ENCODE data around the gene ADAMTSL2. TPM values are rescaled to one million over a fixed set of nuclear protein-coding genes. Genes with fewer than 3 reads are reported as not detected.

The ADAMTSL2 gene
- total and polyA plus RNA-seq, 2 of the 13 experiments (the other 11 are each of a cell fraction or from before 2014, with no cell fraction given): 1.9 to 3.8 TPM

- TF ChIP-seq ZNF235 (CRISPR knock-in tag; IDR thresholded peaks at IDR 0.05; ENCODE audit: borderline replicate concordance) (no peak), RFXANK (CRISPR knock-in tag; IDR thresholded peaks at IDR 0.05) (no peak), ZNF292 (CRISPR knock-in tag; IDR thresholded peaks at IDR 0.05; ENCODE audit: borderline replicate concordance, low read depth) (peak; percentile 72; the same call in 1 of the 2 replicates), PLRG1 (conservative IDR thresholded peaks at IDR 0.05) (no peak), HES4 (CRISPR knock-in tag; IDR thresholded peaks at IDR 0.05; ENCODE audit: borderline replicate concordance) (peak; percentile 77; the same call in 1 of the 2 replicates), ZNF850 (CRISPR knock-in tag; conservative IDR thresholded peaks at IDR 0.05) (no peak), KDM3A (CRISPR knock-in tag; IDR thresholded peaks at IDR 0.05; ENCODE audit: low read depth) (peak; percentile 72; the same call in 1 of the 2 replicates), HOXA5 (CRISPR knock-in tag; IDR thresholded peaks at IDR 0.05) (peak; percentile 93), CERS6 (CRISPR knock-in tag; IDR thresholded peaks at IDR 0.05) (no peak), GRHL1 (CRISPR knock-in tag; conservative IDR thresholded peaks at IDR 0.05) (no peak), IKZF1 (IDR thresholded peaks at IDR 0.05) (no peak), MED13 (CRISPR knock-in tag; IDR thresholded peaks at IDR 0.05) (peak; percentile 80; the same call in 1 of the 2 replicates), POLR2A (IDR thresholded peaks at IDR 0.05; ENCODE audit: insufficient read depth in 1 of 2, low read depth in 2 of 2, low read length in 2 of 2) (no peak), CAMTA2 (CRISPR knock-in tag; IDR thresholded peaks at IDR 0.05; ENCODE audit: borderline replicate concordance) (no peak), MYNN (CRISPR knock-in tag; IDR thresholded peaks at IDR 0.05; ENCODE audit: low read depth) (no peak), TAF15 (IDR thresholded peaks at IDR 0.05; ENCODE audit: low read depth, low read length, poor library complexity, severe bottlenecking) (no peak), GTF2F1 (IDR thresholded peaks at IDR 0.05; ENCODE audit: low read length) (no peak), SMAD1 (CRISPR knock-in tag; IDR thresholded peaks at IDR 0.05; ENCODE audit: borderline replicate concordance, low read depth) (no peak), ISL2 (CRISPR knock-in tag; IDR thresholded peaks at IDR 0.05) (peak; percentile 71), NFIC (IDR thresholded peaks at IDR 0.05; ENCODE audit: low read length) (no peak), HCFC1 (IDR thresholded peaks at IDR 0.05; ENCODE audit: low read depth, low read length) (no peak)
- TF ChIP-seq, protein P1, sequence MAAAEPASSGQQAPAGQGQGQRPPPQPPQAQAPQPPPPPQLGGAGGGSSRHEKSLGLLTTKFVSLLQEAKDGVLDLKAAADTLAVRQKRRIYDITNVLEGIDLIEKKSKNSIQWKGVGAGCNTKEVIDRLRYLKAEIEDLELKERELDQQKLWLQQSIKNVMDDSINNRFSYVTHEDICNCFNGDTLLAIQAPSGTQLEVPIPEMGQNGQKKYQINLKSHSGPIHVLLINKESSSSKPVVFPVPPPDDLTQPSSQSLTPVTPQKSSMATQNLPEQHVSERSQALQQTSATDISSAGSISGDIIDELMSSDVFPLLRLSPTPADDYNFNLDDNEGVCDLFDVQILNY (CRISPR knock-in tag; conservative IDR thresholded peaks at IDR 0.05): peak; percentile 90
- TF ChIP-seq, protein P2, sequence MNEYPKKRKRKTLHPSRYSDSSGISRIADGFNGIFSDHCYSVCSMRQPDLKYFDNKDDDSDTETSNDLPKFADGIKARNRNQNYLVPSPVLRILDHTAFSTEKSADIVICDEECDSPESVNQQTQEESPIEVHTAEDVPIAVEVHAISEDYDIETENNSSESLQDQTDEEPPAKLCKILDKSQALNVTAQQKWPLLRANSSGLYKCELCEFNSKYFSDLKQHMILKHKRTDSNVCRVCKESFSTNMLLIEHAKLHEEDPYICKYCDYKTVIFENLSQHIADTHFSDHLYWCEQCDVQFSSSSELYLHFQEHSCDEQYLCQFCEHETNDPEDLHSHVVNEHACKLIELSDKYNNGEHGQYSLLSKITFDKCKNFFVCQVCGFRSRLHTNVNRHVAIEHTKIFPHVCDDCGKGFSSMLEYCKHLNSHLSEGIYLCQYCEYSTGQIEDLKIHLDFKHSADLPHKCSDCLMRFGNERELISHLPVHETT (CRISPR knock-in tag; conservative IDR thresholded peaks at IDR 0.05): no peak; the same call in 1 of the 2 replicates
- TF ChIP-seq, protein P3, sequence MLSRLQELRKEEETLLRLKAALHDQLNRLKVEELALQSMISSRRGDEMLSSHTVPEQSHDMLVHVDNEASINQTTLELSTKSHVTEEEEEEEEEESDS (CRISPR knock-in tag; IDR thresholded peaks at IDR 0.05; ENCODE audit: borderline replicate concordance): no peak
- TF ChIP-seq, protein P4, sequence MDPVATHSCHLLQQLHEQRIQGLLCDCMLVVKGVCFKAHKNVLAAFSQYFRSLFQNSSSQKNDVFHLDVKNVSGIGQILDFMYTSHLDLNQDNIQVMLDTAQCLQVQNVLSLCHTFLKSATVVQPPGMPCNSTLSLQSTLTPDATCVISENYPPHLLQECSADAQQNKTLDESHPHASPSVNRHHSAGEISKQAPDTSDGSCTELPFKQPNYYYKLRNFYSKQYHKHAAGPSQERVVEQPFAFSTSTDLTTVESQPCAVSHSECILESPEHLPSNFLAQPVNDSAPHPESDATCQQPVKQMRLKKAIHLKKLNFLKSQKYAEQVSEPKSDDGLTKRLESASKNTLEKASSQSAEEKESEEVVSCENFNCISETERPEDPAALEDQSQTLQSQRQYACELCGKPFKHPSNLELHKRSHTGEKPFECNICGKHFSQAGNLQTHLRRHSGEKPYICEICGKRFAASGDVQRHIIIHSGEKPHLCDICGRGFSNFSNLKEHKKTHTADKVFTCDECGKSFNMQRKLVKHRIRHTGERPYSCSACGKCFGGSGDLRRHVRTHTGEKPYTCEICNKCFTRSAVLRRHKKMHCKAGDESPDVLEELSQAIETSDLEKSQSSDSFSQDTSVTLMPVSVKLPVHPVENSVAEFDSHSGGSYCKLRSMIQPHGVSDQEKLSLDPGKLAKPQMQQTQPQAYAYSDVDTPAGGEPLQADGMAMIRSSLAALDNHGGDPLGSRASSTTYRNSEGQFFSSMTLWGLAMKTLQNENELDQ (CRISPR knock-in tag; IDR thresholded peaks at IDR 0.05; ENCODE audit: borderline replicate concordance): no peak
Measured at GRCh38 chr9:133506653-133507038, 27.9 kb upstream of the ADAMTSL2 start (continued).
